GM21360 (cell line): ENCODE data around the gene IDH3G.

Source experiments
- ATAC-seq: cut with Tn5 transposase; IDR thresholded peaks from one replicate; pipeline ENCODE4 v1.9.1; 2021; ENCODE audit warnings: mild to moderate bottlenecking, moderate library complexity; ENCODE audit not compliant: unreplicated experiment

IDH3G gene

DNA sequence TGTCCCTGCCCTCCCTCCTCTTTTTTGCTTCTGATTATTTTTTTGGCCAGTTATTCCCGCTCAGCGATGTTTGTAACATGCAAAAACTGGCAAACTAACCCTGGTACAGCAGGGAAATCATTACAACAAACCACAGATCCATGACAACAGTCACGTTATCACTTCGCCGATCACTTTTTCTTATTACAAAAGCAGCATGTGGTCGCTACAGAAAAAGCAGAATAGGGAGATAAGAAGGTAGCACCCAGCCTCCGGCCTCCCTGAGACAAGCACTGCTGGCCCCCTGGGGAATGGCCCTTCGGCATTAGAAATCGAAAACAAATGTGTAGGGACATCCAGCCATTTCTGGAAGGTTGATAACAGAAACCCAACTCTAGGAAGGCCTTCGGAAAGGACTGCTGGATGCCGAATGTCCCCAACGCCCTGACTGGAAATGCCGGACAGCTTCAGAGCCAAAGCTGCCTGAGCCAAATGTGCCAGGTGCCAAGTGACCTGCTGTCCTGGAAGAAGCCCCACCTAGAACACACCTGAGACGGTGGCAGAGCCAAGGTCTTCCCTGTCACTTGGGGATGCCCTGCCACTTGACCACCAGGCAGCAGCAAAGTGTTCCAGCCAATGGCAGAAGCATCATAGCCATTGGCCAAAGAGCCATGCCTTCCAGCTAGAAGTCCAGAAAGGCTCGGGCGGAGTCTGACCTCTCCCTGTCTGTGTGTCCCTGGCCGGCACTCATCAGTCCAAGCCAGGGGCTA, 2.9 kb downstream of the IDH3G start:
- ATAC-seq: no peak

DNA sequence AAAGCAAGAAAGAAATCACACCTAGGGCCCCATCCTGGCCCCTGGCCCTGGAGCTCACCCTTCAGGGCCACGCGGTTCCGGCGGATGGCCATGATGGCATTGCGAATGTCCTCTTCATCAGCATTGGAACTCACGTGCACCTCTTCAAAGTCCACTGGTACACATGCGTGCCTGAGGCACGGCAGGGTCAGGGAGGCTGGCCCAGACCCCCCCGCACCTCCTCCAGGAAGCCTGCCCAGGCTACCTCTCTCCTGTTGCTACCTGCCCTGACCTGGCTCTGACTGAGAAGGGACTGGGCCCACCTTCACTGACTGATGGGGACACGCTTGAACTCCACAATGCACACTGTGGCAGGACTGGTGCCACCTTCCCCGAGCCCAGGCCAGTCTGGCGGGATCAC, 4.5 kb downstream of the IDH3G start:
- ATAC-seq: no peak

DNA sequence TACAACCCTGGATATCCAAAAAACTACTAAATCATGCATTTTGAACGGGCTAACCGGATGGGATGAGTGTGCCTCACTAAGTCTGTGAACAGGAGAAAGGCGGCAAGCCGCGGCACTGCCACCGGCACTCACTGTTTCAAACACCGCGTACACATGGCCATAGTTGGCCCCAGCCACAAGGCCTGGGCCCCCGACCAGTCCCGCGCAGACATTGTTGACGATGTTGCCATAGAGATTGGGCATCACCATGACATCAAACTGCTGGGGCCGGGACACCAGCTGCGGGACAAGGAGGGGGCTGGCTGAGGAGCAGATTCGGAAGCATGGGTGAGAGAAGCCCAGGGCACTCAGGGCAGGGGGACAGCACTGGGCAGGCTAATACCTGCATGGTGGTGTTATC, 7.5 kb downstream of the IDH3G start:
- ATAC-seq: no peak

DNA sequence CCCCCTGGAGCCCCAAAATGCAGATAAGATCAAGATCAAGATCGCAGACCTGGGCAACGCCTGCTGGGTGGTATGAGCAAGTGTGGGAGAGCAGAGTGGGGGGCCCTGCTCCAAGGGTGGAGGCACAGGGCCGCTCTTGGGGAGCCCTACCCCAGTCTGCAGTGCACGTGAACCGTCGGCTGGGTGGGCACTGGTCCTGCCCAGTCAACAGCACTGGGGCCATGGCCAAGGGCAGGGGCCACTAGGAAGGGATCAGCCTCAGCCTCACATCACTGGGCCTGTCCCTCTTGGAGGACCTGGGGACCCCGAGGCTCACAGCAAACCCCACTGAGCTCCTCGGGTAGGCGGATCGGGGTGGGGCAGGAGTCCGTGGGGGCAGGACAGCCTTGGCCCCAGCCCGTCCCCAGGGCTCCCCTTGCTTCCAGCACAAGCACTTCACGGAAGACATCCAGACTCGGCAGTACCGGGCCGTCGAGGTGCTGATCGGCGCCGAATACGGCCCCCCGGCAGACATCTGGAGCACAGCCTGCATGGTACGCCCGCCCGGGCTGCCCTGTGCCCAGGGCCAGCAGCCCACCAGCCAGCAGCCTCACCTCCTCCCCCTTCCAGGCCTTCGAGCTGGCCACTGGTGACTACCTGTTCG, 9.7 kb downstream of the IDH3G start:
- no peak for ATAC-seq

DNA sequence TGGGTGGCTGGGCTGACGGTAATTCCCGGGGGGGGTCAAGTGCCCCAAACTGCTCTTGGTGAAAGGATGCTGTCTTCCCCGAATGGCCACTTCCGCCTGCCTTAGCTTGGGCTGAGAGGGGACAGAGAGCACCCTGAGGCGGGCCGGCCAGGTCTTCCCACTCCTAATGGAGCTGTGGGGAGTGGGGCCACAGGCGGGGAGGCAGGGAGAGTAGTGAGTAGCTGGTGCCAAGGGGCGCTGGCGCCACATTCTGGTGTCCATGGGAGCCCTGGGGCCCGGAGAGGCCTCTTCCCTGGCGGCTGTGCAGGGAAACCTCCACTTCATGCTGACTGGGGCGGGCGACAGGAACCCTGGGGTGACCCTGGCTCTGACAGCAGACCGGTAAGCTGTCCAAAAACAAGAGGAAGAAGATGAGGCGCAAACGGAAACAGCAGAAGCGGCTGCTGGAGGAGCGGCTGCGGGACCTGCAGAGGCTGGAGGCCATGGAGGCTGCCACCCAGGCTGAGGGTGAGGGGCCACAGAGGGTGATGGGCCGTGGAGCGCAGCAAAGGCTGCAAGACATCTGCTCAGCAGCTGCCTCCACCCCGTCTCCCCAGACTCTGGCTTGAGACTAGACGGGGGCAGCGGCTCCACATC, 10.7 kb downstream of the IDH3G start:
- no peak for ATAC-seq

DNA sequence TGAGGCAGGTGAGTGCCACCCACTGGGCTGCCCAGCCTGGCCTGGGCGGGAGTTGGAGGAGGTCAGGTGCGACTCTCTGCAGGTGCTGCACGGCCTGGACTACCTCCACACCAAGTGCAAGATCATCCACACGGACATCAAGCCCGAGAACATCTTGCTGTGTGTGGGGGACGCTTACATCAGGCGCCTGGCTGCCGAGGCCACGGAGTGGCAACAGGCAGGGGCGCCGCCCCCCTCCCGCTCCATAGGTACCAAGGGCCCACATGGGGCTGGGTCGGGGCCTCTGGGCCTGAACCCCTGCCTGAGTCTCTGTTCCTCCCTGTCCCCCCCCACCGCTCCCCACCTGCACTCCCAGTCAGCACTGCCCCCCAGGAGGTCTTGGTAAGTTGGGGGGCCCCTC, 11.3 kb downstream of the IDH3G start:
- no peak for ATAC-seq

DNA sequence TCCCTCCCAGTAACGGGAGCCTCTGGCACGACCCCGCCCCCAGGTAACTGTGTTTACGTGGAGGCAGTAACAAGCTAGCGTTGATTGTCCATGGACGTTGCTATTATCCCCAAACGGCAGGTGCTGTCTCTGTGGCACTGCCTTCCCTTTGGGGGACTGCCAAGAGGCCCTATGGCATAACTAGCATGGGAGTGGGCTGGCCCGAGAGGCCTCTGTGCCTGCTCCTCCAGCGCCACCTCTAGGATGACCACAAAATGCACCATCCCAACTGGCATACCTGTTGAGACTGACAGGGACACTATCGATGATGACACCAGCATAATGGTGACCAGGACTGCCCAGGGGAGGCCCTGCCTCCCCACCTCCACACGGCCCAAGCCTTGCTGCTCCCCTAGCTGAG, 11.9 kb downstream of the IDH3G start:
- no peak for ATAC-seq

DNA sequence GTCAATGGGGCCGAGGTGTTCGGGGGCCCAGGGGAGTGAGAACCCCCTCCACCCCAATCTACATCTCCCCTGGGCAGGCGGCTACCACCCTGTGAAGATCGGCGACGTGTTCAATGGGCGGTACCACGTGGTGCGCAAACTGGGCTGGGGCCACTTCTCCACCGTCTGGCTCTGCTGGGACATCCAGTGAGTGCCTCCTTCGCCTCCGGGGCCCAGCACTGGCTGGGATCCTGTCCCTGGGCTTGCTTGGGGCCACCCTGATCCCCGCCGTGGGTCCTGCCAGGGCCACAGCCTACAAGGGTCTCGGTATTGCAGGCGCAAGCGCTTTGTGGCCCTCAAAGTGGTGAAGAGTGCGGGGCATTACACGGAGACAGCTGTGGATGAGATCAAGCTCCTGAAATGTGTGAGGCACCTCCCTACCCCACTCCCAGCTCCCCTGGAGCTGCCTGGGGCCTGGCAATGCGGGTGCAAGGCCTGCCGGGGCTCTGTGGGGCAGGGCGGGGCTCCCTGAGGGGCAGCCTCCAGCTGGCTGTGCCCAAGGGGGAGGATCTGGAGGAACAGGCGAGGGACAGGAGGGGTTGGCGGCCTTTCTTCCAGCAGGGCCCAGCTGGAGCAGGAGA, 12.6 kb downstream of the IDH3G start:
- no peak for ATAC-seq

DNA sequence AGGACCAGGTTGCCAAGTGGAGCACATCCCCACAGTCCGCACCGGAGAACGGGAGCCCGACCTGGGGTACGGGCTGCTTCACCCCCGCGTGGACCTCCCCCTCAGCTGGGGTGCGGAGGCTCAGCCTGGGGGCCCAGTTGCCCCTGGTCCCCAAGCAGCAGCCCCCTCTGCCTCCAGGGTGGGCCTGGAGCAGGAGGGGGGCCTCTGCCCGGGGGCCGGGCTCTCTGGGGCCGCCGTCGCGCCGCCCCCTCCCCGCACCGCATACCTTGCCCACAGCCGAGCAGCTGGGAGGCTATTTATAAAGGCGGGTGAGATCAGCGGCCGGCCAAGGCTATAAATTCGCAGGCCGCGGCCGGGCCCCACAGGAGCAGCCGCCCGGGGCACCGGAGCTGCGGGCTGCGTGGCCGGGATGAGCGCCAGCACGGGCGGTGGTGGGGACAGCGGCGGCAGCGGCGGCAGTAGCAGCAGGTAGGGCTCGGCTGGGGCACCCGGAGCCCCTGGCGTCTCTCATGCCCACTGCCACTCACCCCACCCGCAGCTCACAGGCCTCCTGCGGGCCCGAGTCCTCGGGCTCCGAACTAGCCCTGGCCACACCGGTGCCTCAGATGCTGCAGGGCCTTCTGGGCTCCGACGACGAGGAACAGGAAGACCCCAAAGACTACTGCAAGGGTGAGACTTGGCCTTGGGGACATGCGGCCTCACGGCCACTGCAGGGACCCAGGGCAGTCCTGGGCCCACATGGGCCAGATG, 13.3 kb downstream of the IDH3G start, which contains the start of gene SRPK3:
SRPK3 (plus strand) TSS at position 364 of the 750 bp plus-strand sequence; CDS start at position 410, 46 bp downstream.
- ATAC-seq: no peak

DNA sequence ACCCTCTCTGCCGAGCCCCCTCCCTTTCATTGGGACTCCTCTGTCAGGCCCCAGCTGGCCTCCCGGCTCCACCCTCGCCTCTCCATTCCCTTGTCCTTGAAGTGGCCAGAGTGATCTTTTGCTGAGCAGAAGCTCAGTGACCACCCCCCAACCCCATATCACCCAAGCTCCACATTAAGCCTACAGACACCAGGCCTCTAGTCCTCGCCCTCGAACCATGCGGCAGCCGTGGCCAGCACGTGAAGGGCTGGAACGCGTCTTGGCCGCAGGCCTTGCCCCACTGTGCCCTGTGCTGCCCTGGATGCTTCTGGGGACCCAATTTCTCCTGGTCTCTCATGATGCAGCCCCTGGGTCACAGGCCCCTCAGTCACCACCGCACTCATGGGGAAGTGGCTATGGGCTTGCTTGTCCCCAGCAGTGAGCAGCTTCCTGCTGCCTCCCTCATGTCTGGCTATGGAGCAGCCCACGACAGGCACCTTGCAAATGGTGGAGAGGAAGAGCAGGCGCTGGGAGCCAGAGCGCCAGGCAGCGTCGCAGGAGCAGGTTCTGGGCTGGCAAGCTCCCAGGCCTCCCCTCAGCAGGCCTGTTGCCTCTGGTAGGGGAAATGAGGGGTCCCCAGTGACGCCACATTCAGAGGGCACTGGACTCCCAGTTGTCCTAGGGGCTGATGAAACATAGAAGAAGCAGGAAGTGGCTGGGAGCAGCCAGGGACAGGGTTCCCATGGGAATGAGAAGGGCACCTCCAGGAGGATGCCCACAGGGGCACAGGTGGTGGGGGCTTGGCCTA, 14.1 kb downstream of the IDH3G start:
- ATAC-seq: no peak

DNA sequence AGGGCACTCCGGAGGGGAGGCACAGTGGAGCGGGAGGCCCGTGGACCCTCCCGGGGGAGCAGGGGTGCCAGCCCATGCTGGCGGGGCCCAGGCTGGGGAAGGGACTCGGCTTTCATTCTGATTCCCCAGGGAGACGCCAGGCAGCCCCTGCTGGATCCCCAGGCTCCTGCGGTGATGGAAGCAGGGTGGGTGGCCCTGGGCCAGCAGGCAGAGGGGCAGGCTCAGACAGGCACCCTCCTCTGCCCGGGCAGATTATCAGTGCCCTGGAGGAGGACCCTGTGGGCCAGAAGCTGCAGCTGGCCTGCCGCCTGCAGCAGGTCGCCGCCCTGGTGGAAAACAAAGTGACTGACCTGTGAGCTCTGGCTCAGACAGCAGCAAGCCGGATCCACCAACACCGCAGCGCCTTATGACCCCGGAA, 15.5 kb downstream of the IDH3G start:
- ATAC-seq: no peak

DNA sequence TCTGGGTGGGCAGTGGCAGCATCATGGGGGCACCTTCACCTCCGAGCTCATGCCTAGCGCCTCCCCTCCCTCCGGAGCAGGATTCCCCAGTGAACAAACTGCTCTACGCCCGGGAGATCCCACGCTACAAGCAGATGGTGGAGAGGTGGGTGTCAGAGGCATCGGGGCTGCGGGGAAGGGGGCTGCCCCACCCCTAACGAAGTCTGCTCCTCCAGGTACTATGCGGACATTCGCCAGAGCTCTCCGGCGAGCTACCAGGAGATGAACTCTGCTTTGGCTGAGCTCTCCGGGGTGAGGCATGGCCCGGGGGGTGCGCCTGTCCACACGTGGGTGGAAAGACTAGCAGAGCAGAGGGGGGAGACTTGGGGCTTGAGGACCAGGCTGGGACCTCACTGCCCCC, 16.0 kb downstream of the IDH3G start:
- ATAC-seq: no peak

DNA sequence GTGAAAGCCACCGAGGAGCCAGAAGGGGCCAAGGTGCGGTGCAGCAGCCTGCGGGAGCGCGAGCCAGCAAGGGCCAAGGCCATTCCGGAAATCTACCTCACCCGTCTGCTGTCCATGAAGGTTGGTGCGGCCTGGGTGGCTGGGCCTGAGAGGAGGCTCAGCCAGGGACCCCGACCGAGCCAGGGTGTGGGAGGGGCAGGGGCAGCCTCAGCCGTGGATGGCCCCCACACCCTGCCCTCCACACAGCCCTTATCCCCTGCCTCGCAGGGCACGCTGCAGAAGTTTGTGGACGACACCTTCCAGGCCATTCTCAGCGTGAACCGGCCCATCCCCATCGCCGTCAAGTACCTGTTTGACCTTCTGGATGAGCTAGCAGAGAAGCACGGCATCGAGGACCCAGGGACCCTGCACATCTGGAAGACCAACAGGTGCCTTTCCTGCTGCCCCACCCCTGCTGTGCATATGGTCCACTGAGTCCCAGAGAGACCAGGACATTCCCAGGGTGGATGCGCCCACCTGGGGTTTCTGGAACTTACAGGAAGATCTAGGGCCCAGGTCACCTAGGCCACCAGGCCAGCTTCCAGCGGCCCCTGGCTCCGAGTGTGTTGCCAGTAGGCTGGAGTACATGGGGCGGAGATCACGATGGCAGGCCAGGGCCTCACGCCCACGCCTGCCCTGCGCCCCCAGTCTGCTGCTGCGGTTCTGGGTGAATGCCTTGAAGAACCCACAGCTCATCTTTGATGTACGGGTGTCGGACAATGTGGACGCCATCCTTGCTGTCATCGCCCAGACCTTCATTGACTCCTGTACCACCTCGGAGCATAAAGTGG, 16.7 kb downstream of the IDH3G start:
- ATAC-seq: no peak

DNA sequence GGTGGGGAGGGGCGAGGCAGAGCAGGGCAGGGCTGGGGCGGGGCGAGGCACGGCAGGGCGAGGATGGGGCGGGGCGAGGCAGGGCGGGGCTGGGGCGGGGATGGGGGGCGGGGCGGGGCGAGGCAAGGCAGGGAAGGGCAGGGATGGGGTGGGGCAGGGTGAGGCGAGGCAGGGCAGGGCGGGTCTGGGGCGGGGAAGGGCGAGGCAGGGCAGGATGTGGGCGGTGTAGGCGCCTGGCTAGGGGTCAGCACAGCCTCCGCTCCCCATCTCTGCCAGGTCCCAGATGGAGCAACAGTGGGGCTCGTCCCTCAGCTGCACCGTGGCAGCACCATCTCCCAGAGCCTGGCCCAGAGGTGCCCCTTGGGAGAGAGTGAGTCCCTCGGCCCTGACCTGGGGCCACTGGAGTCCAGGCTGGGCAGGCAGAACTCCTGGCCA, 17.5 kb downstream of the IDH3G start:
- ATAC-seq: no peak

DNA sequence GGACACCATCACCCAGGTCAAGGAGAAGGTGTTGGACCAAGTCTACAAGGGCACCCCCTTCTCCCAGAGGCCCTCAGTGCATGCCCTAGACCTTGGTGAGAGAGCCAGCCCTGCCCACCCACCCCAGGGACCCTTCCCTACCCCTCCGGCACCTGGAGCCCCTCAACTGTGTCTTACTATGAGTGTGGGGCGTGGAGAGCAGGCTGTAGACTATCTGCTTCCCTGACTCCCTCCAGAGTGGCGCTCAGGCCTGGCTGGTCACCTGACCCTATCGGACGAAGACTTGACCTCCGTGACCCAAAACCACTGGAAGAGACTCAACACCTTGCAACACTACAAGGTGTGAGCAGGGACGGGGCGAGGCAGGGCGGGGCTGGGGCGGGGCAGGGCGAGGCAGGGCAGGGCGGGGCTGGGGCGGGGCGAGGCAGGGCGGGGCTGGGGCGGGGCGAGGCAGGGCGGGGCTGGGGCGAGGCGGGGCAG, 18.0 kb downstream of the IDH3G start:
- no peak for ATAC-seq

DNA sequence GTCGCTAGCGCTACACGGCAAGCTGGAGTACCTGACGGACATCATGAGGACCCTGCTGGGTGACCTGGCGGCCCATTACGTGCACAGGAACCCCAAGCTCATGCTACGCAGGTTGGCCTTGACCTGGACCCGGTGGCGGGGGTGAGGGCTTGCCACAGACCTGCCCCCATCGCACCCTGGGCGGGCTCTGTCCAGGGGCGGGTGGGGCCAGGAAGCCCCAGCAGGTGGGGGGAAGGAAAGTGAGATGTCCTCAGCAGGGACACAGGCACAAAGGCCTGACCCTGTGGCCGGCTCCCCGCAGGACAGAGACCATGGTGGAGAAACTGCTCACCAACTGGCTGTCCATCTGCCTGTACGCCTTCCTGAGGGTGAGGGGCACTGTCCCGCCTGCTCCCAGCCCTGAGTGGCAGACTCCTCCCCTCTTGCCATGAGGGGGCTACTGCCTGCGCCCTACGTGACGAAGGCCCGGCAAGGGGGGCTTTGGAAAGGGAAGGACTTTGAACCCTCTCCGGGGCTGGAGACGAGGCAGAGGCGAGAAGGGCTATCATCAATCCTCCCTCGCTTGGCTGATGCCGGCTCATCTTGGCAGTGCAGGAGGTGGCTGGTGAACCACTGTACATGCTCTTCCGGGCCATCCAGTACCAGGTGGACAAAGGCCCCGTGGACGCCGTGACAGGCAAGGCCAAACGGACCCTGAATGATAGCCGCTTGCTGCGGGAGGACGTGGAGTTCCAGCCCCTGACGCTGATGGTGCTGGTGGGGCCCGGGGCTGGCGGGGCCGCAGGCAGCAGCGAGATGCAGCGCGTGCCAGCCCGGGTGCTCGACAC, 18.7 kb downstream of the IDH3G start:
- ATAC-seq: no peak

DNA sequence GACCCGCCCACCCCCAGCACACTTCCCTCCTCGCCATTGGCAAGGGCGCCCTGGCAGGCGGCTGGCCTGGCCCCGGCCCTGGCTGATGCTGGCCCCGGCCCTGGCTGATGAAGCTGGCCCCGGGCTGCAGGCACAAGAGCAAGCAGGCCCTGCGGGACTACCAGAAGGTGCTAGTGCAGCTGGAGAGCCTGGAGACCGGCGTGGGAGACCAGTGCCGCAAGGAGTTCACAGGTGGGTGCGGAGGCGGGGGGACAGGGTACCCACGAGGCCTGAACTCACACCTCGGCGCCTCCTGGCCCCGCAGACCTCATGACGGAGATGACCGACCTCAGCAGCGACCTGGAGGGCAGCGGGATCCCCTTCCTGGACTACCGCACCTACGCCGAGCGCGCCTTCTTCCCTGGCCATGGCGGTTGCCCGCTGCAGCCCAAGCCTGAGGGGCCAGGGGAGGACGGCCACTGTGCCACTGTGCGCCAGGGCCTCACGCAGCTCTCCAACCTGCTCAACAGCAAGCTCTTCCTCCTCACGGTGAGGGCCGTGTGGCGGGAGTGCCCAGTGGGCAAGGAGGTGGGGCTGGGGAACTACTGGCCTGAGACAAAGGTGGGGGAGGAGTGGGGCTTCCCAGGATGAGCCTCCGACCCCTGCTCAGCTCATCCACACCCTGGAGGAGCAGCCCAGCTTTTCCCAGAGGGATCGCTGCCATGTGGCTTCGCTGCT, 19.4 kb downstream of the IDH3G start:
- ATAC-seq: no peak
